SK-N-SH (cell line): ENCODE measurements around the gene REXO5. TPM values are rescaled to one million over a fixed set of nuclear protein-coding genes. Genes with fewer than 3 reads are reported as not detected.

Source experiments
- CTCF ChIA-PET: fragments of 300-600, 350-600 bp; formaldehyde crosslinking; extraction: SDS; loops from one replicate; lab custom pipeline; 2021; lab: Yijun Ruan, JAX
- POLR2A ChIA-PET: fragments of 350-600 bp; sonication (Branson Sonifier 250); formaldehyde crosslinking; extraction: SDS; loops from one replicate; lab custom pipeline; 2020; ENCODE audit warnings: antibody characterized with exemption, inconsistent platforms; lab: Yijun Ruan, JAX
- DNase-seq: peaks from one replicate; pipeline ENCODE4 v3.0.0; 2012
- H2AFZ ChIP-seq: fragments of 200-600 bp; sonication (generic); 2 replicates; pipeline ENCODE4 v1.8.1; 2016; ENCODE audit warnings: antibody characterized with exemption, mild to moderate bottlenecking, low read depth
- H3F3A ChIP-seq: fragments of 200-600 bp; sonication (generic); replicated peaks from 2 replicates; pipeline ENCODE3; 2016; ENCODE audit warnings: antibody characterized with exemption, mild to moderate bottlenecking; ENCODE audit not compliant: insufficient read depth
- H3K27ac ChIP-seq, 2 experiments: fragments of 200-500 bp in 1 of 2; fragments of 200-600 bp in 1 of 2; sonication (Bioruptor generic) in 1 of 2; sonication (generic), shearing (Covaris generic) in 1 of 2; 2 replicates each; pipeline versions ENCODE4 v1.5.1 to v1.6.1; 2014 to 2016; ENCODE audit warnings: low read depth in 2 of 2, inconsistent platforms in 1 of 2, low read length in 1 of 2, mild to moderate bottlenecking in 1 of 2, mixed read lengths in 1 of 2
- H3K27me3 ChIP-seq: fragments of 200-600 bp; sonication (generic), shearing (Covaris generic); 2 replicates; pipeline ENCODE4 v1.6.1; 2016; ENCODE audit warnings: mixed run types; ENCODE audit not compliant: insufficient read depth
- H3K36me3 ChIP-seq, 2 experiments: fragments of 200-500 bp in 1 of 2; fragments of 200-600 bp in 1 of 2; sonication (Bioruptor generic) in 1 of 2; sonication (generic) in 1 of 2; replicated peaks in 1 of 2; 2 replicates each; pipeline versions ENCODE3 to v1.5.1; 2014 to 2016; ENCODE audit warnings: low read length in 1 of 2, mild to moderate bottlenecking in 1 of 2; ENCODE audit not compliant: insufficient read depth in 2 of 2, control insufficient read depth in 1 of 2
- H3K4me1 ChIP-seq, 2 experiments: fragments of 200-500 bp in 1 of 2; fragments of 200-600 bp in 1 of 2; sonication (Bioruptor generic) in 1 of 2; sonication (generic), shearing (Covaris generic) in 1 of 2; 2 replicates each; pipeline versions ENCODE4 v1.5.1 to v1.6.1; 2014 to 2016; ENCODE audit warnings: low read depth in 1 of 2, low read length in 1 of 2, mixed run types in 1 of 2; ENCODE audit not compliant: insufficient read depth in 2 of 2, control insufficient read depth in 1 of 2
- H3K4me2 ChIP-seq: fragments of 200-600 bp; sonication (generic), shearing (Covaris generic); 2 replicates; pipeline ENCODE4 v1.6.1; 2017; ENCODE audit warnings: mixed run types
- H3K4me3 ChIP-seq, 2 experiments: fragments of 200-500 bp in 1 of 2; fragments of 200-600 bp in 1 of 2; sonication (Bioruptor generic) in 1 of 2; sonication (generic), shearing (Covaris generic) in 1 of 2; 2 replicates each; pipeline versions ENCODE4 v1.5.1 to v1.8.1; 2014 to 2016; ENCODE audit warnings: low read depth in 2 of 2, inconsistent platforms in 1 of 2, low read length in 1 of 2, mild to moderate bottlenecking in 1 of 2, mixed read lengths in 1 of 2, moderate library complexity in 1 of 2
- H3K79me2 ChIP-seq: fragments of 200-600 bp; sonication (generic); 2 replicates; pipeline ENCODE4 v1.8.1; 2017; ENCODE audit warnings: mild to moderate bottlenecking; ENCODE audit not compliant: insufficient read depth
- H3K9ac ChIP-seq: fragments of 200-600 bp; sonication (generic); 2 replicates; pipeline ENCODE4 v1.6.1; 2017; ENCODE audit warnings: mixed run types
- H3K9me2 ChIP-seq: fragments of 200-600 bp; sonication (generic); 2 replicates; pipeline ENCODE4 v1.6.1; 2017; ENCODE audit warnings: mixed run types
- H3K9me3 ChIP-seq: fragments of 200-600 bp; sonication (generic); 2 replicates; pipeline ENCODE4 v1.6.1; 2017; ENCODE audit warnings: mixed run types, mild to moderate bottlenecking, moderate library complexity
- H4K20me1 ChIP-seq: fragments of 200-600 bp; sonication (generic); 2 replicates; pipeline ENCODE4 v1.6.1; 2017; ENCODE audit warnings: mild to moderate bottlenecking, mixed run types; ENCODE audit not compliant: insufficient read depth
- CHD2 ChIP-seq: fragments of 150-350 bp; IDR thresholded peaks from 2 replicates; pipeline ENCODE4 v1.6.1; 2018; ENCODE audit warnings: low read length; ENCODE audit not compliant: partially characterized antibody
- ELF1 ChIP-seq: IDR thresholded peaks from 2 replicates; pipeline ENCODE4 v1.4.0; 2012
- EP300 ChIP-seq, 2 experiments: IDR thresholded peaks; 2 replicates each; pipeline versions ENCODE4 v1.4.0 to v1.6.1; 2012; ENCODE audit warnings: borderline replicate concordance in 1 of 2, low read depth in 1 of 2, low read length in 1 of 2
- EZH2phosphoT487 ChIP-seq: fragments of 200-600 bp; sonication (generic); IDR thresholded peaks from 2 replicates; pipeline ENCODE4 v1.6.1; 2017; ENCODE audit warnings: low read depth, mixed run types, mild to moderate bottlenecking, antibody characterized with exemption, moderate library complexity, borderline replicate concordance
- FOXM1 ChIP-seq: IDR thresholded peaks from 2 replicates; pipeline ENCODE4 v1.4.0; 2012; ENCODE audit warnings: low read depth, mild to moderate bottlenecking
- IRF3 ChIP-seq: fragments of 150-350 bp; IDR thresholded peaks from 2 replicates; pipeline ENCODE4 v1.6.1; 2016; ENCODE audit warnings: mild to moderate bottlenecking, low read depth, low read length
- JUND ChIP-seq: IDR thresholded peaks from 2 replicates; pipeline ENCODE4 v1.4.0; 2012
- NFIC ChIP-seq: IDR thresholded peaks from 2 replicates; pipeline ENCODE4 v1.4.0; 2012; ENCODE audit warnings: borderline replicate concordance
- NRF1 ChIP-seq: IDR thresholded peaks from 2 replicates; pipeline ENCODE4 v1.6.1; 2012; ENCODE audit warnings: low read depth, mild to moderate bottlenecking, low read length
- PBX3 ChIP-seq: IDR thresholded peaks from 2 replicates; pipeline ENCODE4; 2012
- POLR2AphosphoS5 ChIP-seq: IDR thresholded peaks from 2 replicates; pipeline ENCODE4 v1.6.1; 2012; ENCODE audit warnings: low read depth, low read length
- RCOR1 ChIP-seq: fragments of 150-350 bp; IDR thresholded peaks from 2 replicates; pipeline ENCODE4 v1.6.1; 2017; ENCODE audit warnings: antibody characterized with exemption, low read length
- SMC3 ChIP-seq: IDR thresholded peaks from 2 replicates; pipeline ENCODE4 v1.6.1; 2012; ENCODE audit warnings: low read depth, low read length, improper control_type of control experiment
- TCF12 ChIP-seq: IDR thresholded peaks from 2 replicates; pipeline ENCODE4 v1.4.0; 2012
- TEAD4 ChIP-seq: IDR thresholded peaks from 2 replicates; pipeline ENCODE4 v1.4.0; 2012; ENCODE audit warnings: mild to moderate bottlenecking, borderline replicate concordance; ENCODE audit not compliant: insufficient read depth
- USF1 ChIP-seq: IDR thresholded peaks from 2 replicates; pipeline ENCODE4 v1.4.0; 2012; ENCODE audit warnings: low read depth, borderline replicate concordance
- USF2 ChIP-seq: fragments of 150-350 bp; IDR thresholded peaks from 2 replicates; pipeline ENCODE4 v1.6.1; 2017; ENCODE audit warnings: antibody characterized with exemption, low read length, low read depth, borderline replicate concordance
- YY1 ChIP-seq: IDR thresholded peaks from 2 replicates; pipeline ENCODE4 v1.4.0; 2012; ENCODE audit warnings: low read depth, mild to moderate bottlenecking
- ZBTB33 ChIP-seq: IDR thresholded peaks from 2 replicates; pipeline ENCODE4 v1.4.0; 2012; ENCODE audit warnings: low read depth, borderline replicate concordance
- WGBS: methylation state at CpG from one replicate; pipeline ENCODE4 v1.1.6; 2017; ENCODE audit warnings: low lambda C conversion rate; 5-methylcytosine and 5-hydroxymethylcytosine counted together
- polyA plus RNA-seq, 3 experiments: library from polyadenylated mRNA; depleted of rRNA; stranded (reverse); fragments of >200 nt; gene quantifications; 2 replicates each; pipeline ENCODE4 v1.2.3, GENCODE V29; 2012

Gene REXO5
- polyA plus RNA-seq, 1 of the 3 experiments (the other 2 are of a cell fraction) = 3.8 TPM

GRCh38 chr16:20781697-20782096, 24.6 kb upstream of the REXO5 start:
- no peak overlapping the region for H2AFZ ChIP-seq
- 30% methylated on average over 1 of the region's 1 CpG for WGBS
- no peak overlapping the region for H3K4me2 ChIP-seq
- CTCF ChIA-PET = no interaction called here
- no peaks in the 10 kb centered on the region for H3K27me3 ChIP-seq
- H3K9me3 ChIP-seq = no peaks in the 10 kb centered on the region
- H3F3A ChIP-seq = no peaks in the 10 kb centered on the region
- no peak overlapping the region for H3K27ac ChIP-seq
- no peaks in the 10 kb centered on the region for H3K36me3 ChIP-seq
- no peak for DNase-seq
- H3K4me3 ChIP-seq = no peak overlapping the region
- H3K9me2 ChIP-seq = no peaks in the 10 kb centered on the region
- H3K79me2 ChIP-seq = no peaks in the 10 kb centered on the region
- no peaks in the 10 kb centered on the region for H3K4me1 ChIP-seq
- no peak for TF ChIP-seq YY1
- no peak for TF ChIP-seq USF1
- no peak for TF ChIP-seq EZH2phosphoT487
- no peak for TF ChIP-seq POLR2AphosphoS5
- TF ChIP-seq EP300 (IDR thresholded peaks at IDR 0.05; ENCODE audit: borderline replicate concordance in 1 of 2, low read depth in 1 of 2, low read length in 1 of 2) = no peak
- TF ChIP-seq CHD2 = no peak
- TF ChIP-seq NFIC = no peak
- TF ChIP-seq FOXM1 = no peak
- no peak for TF ChIP-seq TEAD4
- no peak for TF ChIP-seq USF2
- no peak for TF ChIP-seq ZBTB33
- TF ChIP-seq NRF1 = no peak
- TF ChIP-seq RCOR1 = no peak
- no peak for TF ChIP-seq ELF1
- no peak for TF ChIP-seq SMC3
- TF ChIP-seq PBX3 = no peak
- TF ChIP-seq IRF3 = no peak
- TF ChIP-seq JUND = no peak
- TF ChIP-seq TCF12 = no peak
- TF ChIP-seq, all 33 proteins: peak for 0
- H3K9ac ChIP-seq = no peak overlapping the region
- POLR2A ChIA-PET = no interaction called here
- H4K20me1 ChIP-seq = no peaks in the 10 kb centered on the region
